Activated naive CD4-positive, alpha-beta T cell treated with anti-CD3 and anti-CD28 coated beads, Interleukin-2, amount 50 U/mL, for 16 hours (primary cell): ENCODE measurements around the gene PDK2.

Experiments used
- DNase-seq: peaks from one replicate; pipeline ENCODE4 v3.0.0-alpha.2; 2020

The PDK2 gene

GRCh38 chr17:50094753-50095619 is at the start of gene PDK2:
PDK2 (plus strand) TSS chr17:50095351; CDS start chr17:50095436, 85 bp downstream.
- DNase-seq, result peak; percentile 98

GRCh38 chr17:50046179-50046578 is 49.0 kb upstream of the PDK2 start:
- no peak for DNase-seq

- DNase-seq, result no peak
These were observed 48.5 kb upstream of the PDK2 start for GRCh38 chr17:50046667-50047066.

- no peak for DNase-seq
These were observed 48.1 kb upstream of the PDK2 start for GRCh38 chr17:50047083-50047482.

- no peak for DNase-seq
These were observed 47.5 kb upstream of the PDK2 start for GRCh38 chr17:50047488-50048126.

- DNase-seq, result no peak
These were observed 46.9 kb upstream of the PDK2 start for GRCh38 chr17:50048146-50048720.

GRCh38 chr17:50048988-50049387 is 46.2 kb upstream of the PDK2 start:
- DNase-seq, result no peak

GRCh38 chr17:50049636-50050035 is 45.5 kb upstream of the PDK2 start:
- DNase-seq, result no peak

- DNase-seq, result no peak
These were observed 44.6 kb upstream of the PDK2 start for GRCh38 chr17:50050431-50051032.

- DNase-seq, result peak; percentile 52
These were observed 44.0 kb upstream of the PDK2 start for GRCh38 chr17:50051082-50051576.

- no peak for DNase-seq
These were observed 43.5 kb upstream of the PDK2 start for GRCh38 chr17:50051606-50052005.

- no peak for DNase-seq
These were observed 42.8 kb upstream of the PDK2 start for GRCh38 chr17:50052241-50052796.

GRCh38 chr17:50052822-50053653 is 42.1 kb upstream of the PDK2 start:
- DNase-seq, result no peak

- DNase-seq, result no peak
These were observed 41.5 kb upstream of the PDK2 start for GRCh38 chr17:50053654-50053960.

- no peak for DNase-seq
These were observed 40.1 kb upstream of the PDK2 start for GRCh38 chr17:50055055-50055425.

GRCh38 chr17:50055426-50056216 is 39.5 kb upstream of the PDK2 start, which contains the start of gene ITGA3:
ITGA3 (plus strand) TSS chr17:50056110; CDS start chr17:50056440, 330 bp downstream.
- peak; percentile 67 for DNase-seq

GRCh38 chr17:50056217-50056960 is 38.8 kb upstream of the PDK2 start:
- DNase-seq, result peak; percentile 69

- no peak for DNase-seq
These were observed 38.2 kb upstream of the PDK2 start for GRCh38 chr17:50056961-50057330.

- no peak for DNase-seq
These were observed 37.6 kb upstream of the PDK2 start for GRCh38 chr17:50057521-50057991.

- DNase-seq, result no peak
These were observed 36.7 kb upstream of the PDK2 start for GRCh38 chr17:50058296-50058953.
